HEK293 (cell line): ENCODE data around the gene UBQLN1.

Source experiments
- CTCF ChIA-PET: fragments of 350-600 bp; formaldehyde crosslinking; extraction: SDS; loops from one replicate; lab custom pipeline; 2021; ENCODE audit warnings: antibody characterized with exemption; lab: Yijun Ruan, JAX
- POLR2A ChIA-PET: fragments of 300-600 bp; formaldehyde crosslinking; extraction: SDS; loops from one replicate; lab custom pipeline; 2020; ENCODE audit warnings: antibody characterized with exemption, inconsistent platforms; lab: Yijun Ruan, JAX
- H3K27ac ChIP-seq: fragments of 200-500 bp; sonication (Bioruptor generic); 2 replicates; pipeline ENCODE4 v1.5.1; 2014; ENCODE audit warnings: low read depth, low read length, control low read depth, inconsistent platforms; ENCODE audit errors: extremely low read depth
- H3K36me3 ChIP-seq, 2 experiments: fragments of 200-500 bp in 1 of 2; sonication (Bioruptor generic) in 1 of 2; 1 replicate in 1 of 2; 2 replicates in 1 of 2; pipeline ENCODE4 v1.5.1; 2014 to 2017; ENCODE audit warnings: inconsistent platforms in 2 of 2, low read length in 2 of 2; ENCODE audit not compliant: control insufficient read depth in 2 of 2, insufficient read depth in 1 of 2
- H3K4me1 ChIP-seq: fragments of 200-500 bp; sonication (Bioruptor generic); 2 replicates; pipeline ENCODE4 v1.5.1; 2014; ENCODE audit warnings: mild to moderate bottlenecking, low read length, inconsistent platforms; ENCODE audit not compliant: control insufficient read depth, insufficient read depth
- H3K4me3 ChIP-seq: 2 replicates; pipeline ENCODE4 v1.5.1; 2011; ENCODE audit warnings: low read depth, mild to moderate bottlenecking, control low read depth, low read length, moderate library complexity
- H3K9me3 ChIP-seq: fragments of 200-500 bp; sonication (Bioruptor generic); 2 replicates; pipeline ENCODE4 v1.5.1; 2014; ENCODE audit warnings: low read depth, low read length, inconsistent platforms; ENCODE audit not compliant: control insufficient read depth, insufficient read depth
- HOXD13 ChIP-seq: sonication (generic); formaldehyde crosslinking; IDR thresholded peaks from 2 replicates; pipeline ENCODE4 v1.8.0; 2022; ENCODE audit warnings: missing genetic modification reagents, borderline replicate concordance
- IKZF3 ChIP-seq: fragments of 450-650 bp; IDR thresholded peaks from 2 replicates; pipeline ENCODE4 v1.5.0; 2018; ENCODE audit warnings: missing biosample characterization, mild to moderate bottlenecking, missing genetic modification characterization, moderate library complexity
- KLF16 ChIP-seq: fragments of 450-650 bp; formaldehyde crosslinking; IDR thresholded peaks from 2 replicates; pipeline ENCODE4 v1.5.1; 2017; ENCODE audit warnings: missing biosample characterization, missing genetic modification characterization
- MZF1 ChIP-seq: fragments of 450-650 bp; formaldehyde crosslinking; IDR thresholded peaks from 2 replicates; pipeline ENCODE4 v1.5.1; 2017; ENCODE audit warnings: missing biosample characterization, missing genetic modification characterization, borderline replicate concordance
- OVOL3 ChIP-seq: fragments of 450-650 bp; formaldehyde crosslinking; IDR thresholded peaks from 2 replicates; pipeline ENCODE4 v1.5.1; 2016; ENCODE audit warnings: missing biosample characterization, missing genetic modification characterization
- PATZ1 ChIP-seq: fragments of 450-650 bp; formaldehyde crosslinking; IDR thresholded peaks from 2 replicates; pipeline ENCODE4 v1.5.1; 2016; ENCODE audit warnings: missing biosample characterization, missing genetic modification characterization
- PRDM4 ChIP-seq: fragments of 450-650 bp; formaldehyde crosslinking; IDR thresholded peaks from 2 replicates; pipeline ENCODE4 v1.5.1; 2017; ENCODE audit warnings: missing biosample characterization, missing genetic modification characterization
- SCRT2 ChIP-seq: fragments of 450-650 bp; formaldehyde crosslinking; IDR thresholded peaks from 2 replicates; pipeline ENCODE4 v1.5.1; 2016; ENCODE audit warnings: missing biosample characterization, missing genetic modification characterization
- TSHZ1 ChIP-seq: fragments of 450-650 bp; formaldehyde crosslinking; IDR thresholded peaks from 2 replicates; pipeline ENCODE4 v1.5.1; 2016; ENCODE audit warnings: missing biosample characterization, missing genetic modification characterization, borderline replicate concordance
- ZBTB44 ChIP-seq: fragments of 450-650 bp; IDR thresholded peaks from 2 replicates; pipeline ENCODE4 v1.5.1; 2018; ENCODE audit warnings: missing biosample characterization, mild to moderate bottlenecking, missing genetic modification characterization
- ZBTB48 ChIP-seq: fragments of 450-650 bp; formaldehyde crosslinking; IDR thresholded peaks from 2 replicates; pipeline ENCODE4 v1.5.1; 2016; ENCODE audit warnings: missing biosample characterization, missing genetic modification characterization
- ZBTB49 ChIP-seq: fragments of 450-650 bp; formaldehyde crosslinking; IDR thresholded peaks from 2 replicates; pipeline ENCODE4 v1.5.1; 2016; ENCODE audit warnings: missing biosample characterization, missing genetic modification characterization, low read depth
- ZFP41 ChIP-seq: fragments of 450-650 bp; formaldehyde crosslinking; IDR thresholded peaks from 2 replicates; pipeline ENCODE4 v1.5.1; 2016; ENCODE audit warnings: missing biosample characterization, missing genetic modification characterization, borderline replicate concordance
- ZNF133 ChIP-seq: fragments of 450-650 bp; formaldehyde crosslinking; IDR thresholded peaks from 2 replicates; pipeline ENCODE4 v1.5.1; 2016; ENCODE audit warnings: missing biosample characterization, missing genetic modification characterization
- ZNF626 ChIP-seq: fragments of 450-650 bp; sonication (Bioruptor Pico); formaldehyde crosslinking; IDR thresholded peaks from 2 replicates; pipeline ENCODE4 v1.5.1; 2018; ENCODE audit warnings: missing biosample characterization, missing genetic modification characterization, inconsistent platforms
- ZSCAN5A ChIP-seq: fragments of 450-650 bp; formaldehyde crosslinking; IDR thresholded peaks from 2 replicates; pipeline ENCODE4 v1.5.1; 2016; ENCODE audit warnings: missing biosample characterization, missing genetic modification characterization

Gene UBQLN1

GRCh38 chr9:83744206-83744605 lies 36.4 kb upstream of the UBQLN1 start:
- CTCF ChIA-PET: no interaction called here

GRCh38 chr9:83733739-83734138 lies 26.0 kb upstream of the UBQLN1 start:
- ChIA-PET POLR2A (no interaction called here), CTCF (no interaction called here)
- no peaks in the 10 kb centered on the region for H3K4me1 ChIP-seq
- TF ChIP-seq IKZF3 (tag by site-specific recombination) (no peak), HOXD13 (CRISPR knock-in tag) (no peak), ZBTB48 (tag by site-specific recombination) (no peak), ZBTB49 (no peak), ZNF626 (tag by site-specific recombination) (no peak), ZBTB44 (tag by site-specific recombination) (no peak), TSHZ1 (no peak), OVOL3 (tag by site-specific recombination) (no peak), ZFP41 (tag by site-specific recombination) (no peak), SCRT2 (no peak), ZSCAN5A (tag by site-specific recombination) (no peak)

More at GRCh38 chr9:83744206-83744605, 36.4 kb upstream of the UBQLN1 start:
- no peak for TF ChIP-seq PATZ1 (tag by site-specific recombination)
- TF ChIP-seq KLF16 (tag by site-specific recombination): no peak
- TF ChIP-seq ZNF133 (tag by site-specific recombination): no peak
- TF ChIP-seq PRDM4 (tag by site-specific recombination): no peak
- no peak for TF ChIP-seq HOXD13 (CRISPR knock-in tag)
- TF ChIP-seq MZF1 (tag by site-specific recombination): no peak
- Histone ChIP-seq H3K4me1 (no peaks in the 10 kb centered on the region), H3K36me3 (peaks cover 0 to 3% of the 10 kb centered on the region in 2 experiments; a peak in 1 of 3 replicates), H3K9me3 (no peaks in the 10 kb centered on the region), H3K4me3 (no peak overlapping the region), H3K27ac (no peak overlapping the region)
- POLR2A ChIA-PET: interaction anchor here (0.8 kb wide), 1 partner anchor 12 kb away, joined by 3 read pairs; no protein-coding TSS in a partner anchor

More at GRCh38 chr9:83733739-83734138, 26.0 kb upstream of the UBQLN1 start:
- no peaks in the 10 kb centered on the region; a peak in 1 of 3 replicates for H3K36me3 ChIP-seq
- no peak overlapping the region for H3K4me3 ChIP-seq
- no peak overlapping the region for H3K27ac ChIP-seq
- H3K9me3 ChIP-seq: no peaks in the 10 kb centered on the region
